Inferior parietal cortex (tissue), 1 donor: ENCODE results near the gene FIS1.

Experiments used
- DNase-seq: peaks from one replicate; pipeline ENCODE4 v3.0.0-alpha.2; 2016; ENCODE audit errors: extremely low spot score

Gene FIS1

DNA sequence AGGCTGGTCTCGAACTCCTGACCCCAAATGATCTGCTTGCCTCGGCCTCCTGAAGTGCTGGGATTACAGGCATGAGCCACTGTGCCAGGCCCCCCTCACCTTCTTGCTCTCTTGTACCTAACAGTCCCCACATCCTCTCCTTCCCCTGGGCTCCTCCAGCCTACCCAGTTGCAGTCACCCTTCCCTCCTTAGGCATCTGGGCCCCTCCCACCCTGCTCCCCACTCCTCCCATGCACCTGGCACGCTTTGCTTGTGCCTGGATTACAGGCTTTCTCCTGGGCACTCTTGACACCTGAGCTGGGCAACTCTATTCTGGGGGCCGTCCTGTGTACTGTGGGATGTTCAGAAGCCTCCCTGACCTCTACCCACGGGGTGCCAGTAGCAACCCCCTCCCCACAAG is 10.2 kb downstream of the FIS1 start:
- no peak for DNase-seq

DNA sequence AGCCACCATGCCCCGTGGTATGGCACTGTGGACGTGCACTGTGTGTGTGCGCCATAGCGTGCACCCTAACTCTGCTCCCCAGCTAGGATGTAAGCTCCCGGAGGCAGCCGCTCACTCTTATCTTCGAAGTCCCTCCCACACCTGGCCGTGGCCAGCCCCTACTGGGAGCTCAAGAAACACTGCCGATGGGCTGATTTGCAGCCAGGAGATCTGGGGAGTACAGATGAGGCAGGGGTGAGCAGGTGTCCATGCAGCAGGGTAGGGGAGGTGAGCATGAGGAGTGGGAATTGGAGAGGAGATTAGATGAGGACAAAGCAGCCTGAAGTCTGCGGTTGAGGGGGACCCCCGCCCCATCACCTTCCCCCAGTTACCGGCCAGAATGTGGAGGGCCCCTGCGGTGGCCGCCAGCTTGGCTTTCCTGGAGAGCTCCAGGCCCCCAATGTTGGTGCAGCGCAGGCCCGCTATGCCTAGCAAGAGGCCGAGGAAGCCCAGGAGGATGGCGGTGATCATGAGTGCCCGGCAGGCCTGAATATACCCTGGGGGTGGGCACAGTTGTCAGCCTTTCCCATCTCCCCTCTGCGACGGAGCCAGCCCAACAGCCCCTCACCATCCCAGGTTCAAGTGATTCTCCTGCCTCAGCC is 10.9 kb downstream of the FIS1 start:
- no peak for DNase-seq

DNA sequence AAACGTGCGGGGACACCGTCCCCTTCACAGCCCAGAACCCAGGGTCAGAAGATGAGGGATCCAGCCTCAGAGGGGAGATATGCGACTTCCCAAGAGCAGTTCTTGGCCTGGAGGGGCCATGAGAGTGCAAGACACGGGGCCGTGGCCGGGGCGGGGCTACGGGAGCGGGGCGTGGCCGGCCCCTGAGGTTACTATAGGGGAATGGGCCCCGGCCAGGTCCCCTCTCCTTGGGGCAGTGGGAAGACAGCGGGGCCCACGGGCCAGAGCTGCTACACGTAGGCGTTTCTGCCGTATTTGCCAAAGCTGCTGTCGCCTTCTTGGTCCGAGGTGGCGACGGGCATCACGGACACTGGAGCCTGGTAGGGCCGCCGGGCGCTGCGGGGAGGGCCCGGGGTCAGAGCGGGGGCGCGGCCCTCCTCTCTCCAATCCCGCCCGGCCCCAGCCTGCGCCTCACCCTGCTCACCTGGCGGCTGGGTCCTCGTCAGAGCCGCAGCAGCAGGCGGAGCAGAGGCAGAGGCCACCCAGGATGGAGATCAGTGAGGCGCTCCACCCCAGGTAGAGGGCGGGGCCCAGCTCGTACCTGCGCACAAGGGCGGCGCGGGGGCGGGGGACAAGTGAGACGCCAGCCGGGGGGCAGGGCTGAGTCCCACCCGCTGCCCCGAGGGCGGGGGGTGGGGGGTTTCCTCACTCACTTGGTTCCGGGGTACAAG is 12.6 kb downstream of the FIS1 start:
- DNase-seq: no peak

DNA sequence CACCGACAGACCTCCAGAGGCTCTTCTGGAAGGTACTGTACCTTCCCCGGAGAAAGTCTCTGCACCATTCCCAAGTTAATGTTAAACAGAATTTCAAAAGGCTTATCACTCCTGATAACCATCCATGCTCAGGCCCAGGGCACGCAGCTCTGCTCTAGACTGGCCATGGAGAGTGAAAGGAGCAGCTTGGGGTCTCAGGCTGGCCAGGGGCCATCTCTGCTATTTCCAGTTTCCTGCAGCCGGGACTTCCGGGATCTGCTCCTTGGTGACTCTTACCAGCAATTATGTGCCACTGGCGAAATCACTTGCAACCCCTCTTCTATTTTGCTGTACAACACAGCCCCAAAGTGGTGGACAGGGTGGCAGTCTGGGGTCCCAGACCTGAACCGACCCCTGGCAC is 13.2 kb downstream of the FIS1 start:
- no peak for DNase-seq

DNA sequence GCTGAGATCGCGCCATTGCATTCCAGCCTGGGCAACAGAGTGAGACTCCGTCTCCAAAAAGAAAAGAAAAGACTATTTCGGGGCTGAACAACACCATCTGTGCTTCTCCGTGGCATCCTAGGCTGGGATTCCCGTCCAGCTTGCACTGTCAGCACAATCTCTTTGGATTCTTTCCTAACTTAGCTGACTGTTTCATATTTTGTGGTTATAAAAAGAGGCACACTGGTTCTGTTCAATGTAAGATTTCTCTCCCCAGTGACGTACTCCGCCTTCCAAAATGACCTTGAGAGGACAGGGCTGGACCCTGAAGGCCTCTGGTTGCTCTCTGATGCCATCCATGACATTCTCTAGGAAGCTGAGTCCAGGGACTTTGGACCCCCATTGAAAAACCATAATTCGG is 18.2 kb downstream of the FIS1 start:
- peak; percentile 51 for DNase-seq

DNA sequence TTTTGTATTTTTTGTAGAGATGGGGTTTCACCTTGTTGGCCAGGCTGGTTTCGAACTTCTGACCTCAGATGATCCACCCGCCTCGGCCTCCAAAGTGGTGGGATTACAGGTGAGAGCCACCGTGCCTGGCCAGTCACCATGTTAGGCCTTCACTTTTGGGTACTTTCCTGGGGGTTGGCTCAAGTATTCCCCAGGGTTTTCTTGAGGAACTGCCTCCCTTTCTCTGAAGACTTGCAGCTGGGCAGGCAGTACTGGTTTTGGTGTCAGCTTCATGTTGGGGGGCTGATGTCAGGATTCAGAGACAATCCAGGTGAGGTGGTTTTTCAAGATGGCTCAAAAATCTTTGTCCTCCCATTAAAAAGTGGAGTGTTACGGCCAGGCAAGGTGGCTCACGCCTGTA is 19.2 kb downstream of the FIS1 start:
- no peak for DNase-seq

DNA sequence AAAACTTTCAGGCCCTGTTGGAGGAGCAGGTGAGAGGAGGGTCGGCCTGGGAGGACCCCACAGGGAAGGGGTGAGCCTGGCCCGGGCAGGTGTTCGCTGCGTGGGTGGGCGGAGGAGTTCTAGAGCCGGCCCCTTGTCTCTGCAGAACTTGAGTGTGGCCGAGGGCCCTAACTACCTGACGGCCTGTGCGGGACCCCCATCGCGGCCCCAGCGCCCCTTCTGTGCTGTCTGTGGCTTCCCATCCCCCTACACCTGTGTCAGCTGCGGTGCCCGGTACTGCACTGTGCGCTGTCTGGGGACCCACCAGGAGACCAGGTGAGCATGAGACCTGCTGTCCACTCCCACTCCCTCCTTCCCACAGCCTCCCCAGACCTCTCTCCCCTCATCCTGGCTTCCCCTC is 21.4 kb downstream of the FIS1 start:
- DNase-seq: no peak

DNA sequence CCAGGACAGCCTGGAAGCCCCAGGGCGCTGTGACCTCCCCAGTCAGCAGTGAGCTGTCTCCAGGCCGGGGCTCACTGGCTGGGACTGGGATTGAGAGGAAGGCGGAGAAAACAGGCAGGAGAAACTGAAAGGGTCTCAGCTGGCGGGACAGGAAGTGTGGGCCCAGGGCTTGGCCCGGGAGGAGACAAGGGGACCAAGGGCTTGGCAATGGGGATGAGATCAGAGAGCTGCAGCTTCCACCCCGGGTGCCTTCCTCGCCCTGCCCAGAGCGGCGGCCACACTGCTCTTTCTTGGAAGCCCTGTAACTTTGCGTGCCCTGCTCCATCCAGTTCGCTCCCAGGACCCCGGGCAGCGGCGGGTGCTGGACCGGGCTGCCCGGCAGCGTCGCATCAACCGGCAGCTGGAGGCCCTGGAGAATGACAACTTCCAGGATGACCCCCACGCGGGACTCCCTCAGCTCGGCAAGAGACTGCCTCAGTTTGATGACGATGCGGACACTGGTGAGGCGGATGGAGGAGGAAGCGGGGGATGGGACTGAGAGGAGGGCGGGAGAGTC is 22.5 kb downstream of the FIS1 start:
- DNase-seq: no peak

DNA sequence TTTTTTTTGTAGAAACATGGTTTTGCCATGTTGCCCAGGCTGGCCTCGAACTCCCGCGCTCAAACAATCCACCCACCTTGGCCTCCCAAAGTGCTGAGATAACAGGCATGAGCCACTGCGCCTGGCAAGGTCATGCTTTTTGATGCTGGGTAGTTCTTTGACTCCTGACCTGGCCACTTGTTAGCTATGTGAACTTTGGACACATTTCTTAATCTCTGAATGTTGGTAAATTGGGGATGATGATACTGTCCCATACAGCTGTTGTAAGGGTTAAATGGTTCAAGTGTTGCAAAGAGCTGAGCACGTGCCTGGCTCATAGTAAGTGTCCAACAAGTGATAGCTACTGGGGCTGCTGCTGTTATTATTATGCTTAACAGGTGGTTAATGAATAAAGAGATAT is 24.6 kb downstream of the FIS1 start:
- DNase-seq: no peak

DNA sequence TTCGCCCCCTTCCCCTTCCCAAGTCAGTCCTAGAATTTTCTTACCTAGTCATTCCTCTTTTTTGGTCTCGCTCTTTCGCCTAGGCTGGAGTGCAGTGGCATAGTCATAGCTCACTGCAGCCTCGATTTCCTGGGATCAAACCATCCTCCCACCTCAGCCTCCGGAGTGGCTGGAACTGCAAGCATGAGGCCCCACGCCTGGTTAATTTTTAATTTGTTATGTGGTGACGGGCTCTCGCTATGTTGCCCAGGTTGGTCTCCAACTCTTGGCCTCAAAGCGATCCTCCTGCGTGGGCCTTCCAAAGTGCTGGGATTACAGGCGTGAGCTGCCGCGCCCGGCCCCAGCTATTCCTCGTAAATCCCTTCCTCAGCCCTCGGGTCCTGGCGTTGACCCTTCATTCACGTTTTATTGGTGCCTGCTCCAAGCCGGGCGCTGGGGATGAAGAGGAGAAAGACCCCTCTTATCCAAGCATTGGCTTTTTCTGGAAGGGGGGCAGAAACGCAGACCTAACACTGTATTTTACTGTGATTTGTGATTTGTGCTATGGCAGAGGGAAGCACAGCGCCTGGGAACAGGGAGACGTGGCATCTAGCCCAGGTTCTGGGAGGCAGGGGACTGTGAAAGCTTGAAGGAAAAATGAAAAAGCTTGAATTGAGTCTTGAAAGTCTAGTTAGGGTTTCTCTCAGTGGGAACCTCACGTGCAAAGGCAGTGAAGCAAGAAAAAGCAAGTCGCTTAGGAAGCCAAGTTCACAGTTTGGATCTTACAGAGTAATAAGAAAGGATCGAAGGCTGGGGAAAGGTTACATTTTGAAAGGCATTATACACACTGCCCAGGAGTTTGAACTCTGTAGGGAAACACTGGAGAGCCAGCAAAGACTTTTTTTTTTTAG is 26.4 kb downstream of the FIS1 start:
- DNase-seq: no peak

DNA sequence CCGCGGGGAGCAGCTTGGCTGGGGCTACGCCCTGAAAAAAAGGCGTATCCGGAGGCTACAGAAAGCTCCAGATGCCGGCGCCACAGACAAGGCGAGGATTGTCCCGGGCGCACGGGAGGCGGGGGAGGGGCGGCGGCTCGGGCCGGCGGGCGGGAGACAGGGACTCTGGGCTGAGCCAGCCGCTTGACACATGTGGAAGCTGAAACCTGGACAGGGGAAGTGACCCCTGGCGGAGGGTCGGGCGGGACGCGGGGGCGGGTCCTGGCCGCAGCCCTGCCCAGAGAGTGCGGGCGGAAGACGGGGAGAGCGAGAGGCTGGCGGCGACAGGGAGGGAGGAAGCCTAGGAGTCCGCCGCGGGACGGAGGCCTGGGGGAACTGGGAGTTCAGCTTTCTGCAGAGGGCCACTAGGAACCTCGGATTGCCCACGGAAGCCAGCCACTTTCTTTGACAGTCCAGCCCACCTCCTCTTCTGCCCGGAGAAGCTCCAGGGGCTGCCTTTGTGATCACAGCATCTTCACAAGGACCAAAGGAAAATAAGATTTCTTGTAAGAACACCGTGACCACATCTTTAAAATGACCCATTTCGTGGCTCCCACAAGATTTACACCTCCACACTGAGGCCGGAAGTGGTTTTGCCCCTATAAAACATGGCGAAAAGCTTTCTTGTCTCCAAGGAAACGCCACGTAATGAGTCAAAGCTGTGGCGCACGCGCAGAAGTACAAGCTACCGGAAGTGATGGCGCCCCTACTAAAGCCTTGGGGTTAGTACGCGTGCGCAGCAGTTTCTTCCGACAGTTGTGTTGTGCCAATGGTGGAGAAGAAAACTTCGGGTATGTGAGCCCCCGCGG is 27.3 kb downstream of the FIS1 start, which contains the start of the genes PLOD3 and ZNHIT1:
Gene PLOD3, minus strand, starts transcription at position 194 of the 848 bp plus-strand sequence. CDS start 307 bp downstream, outside the sequence.
Gene ZNHIT1, plus strand, starts transcription at position 778 of the 848 bp plus-strand sequence. Its CDS starts 31 bp downstream, at position 809.
- DNase-seq: peak; percentile 100

DNA sequence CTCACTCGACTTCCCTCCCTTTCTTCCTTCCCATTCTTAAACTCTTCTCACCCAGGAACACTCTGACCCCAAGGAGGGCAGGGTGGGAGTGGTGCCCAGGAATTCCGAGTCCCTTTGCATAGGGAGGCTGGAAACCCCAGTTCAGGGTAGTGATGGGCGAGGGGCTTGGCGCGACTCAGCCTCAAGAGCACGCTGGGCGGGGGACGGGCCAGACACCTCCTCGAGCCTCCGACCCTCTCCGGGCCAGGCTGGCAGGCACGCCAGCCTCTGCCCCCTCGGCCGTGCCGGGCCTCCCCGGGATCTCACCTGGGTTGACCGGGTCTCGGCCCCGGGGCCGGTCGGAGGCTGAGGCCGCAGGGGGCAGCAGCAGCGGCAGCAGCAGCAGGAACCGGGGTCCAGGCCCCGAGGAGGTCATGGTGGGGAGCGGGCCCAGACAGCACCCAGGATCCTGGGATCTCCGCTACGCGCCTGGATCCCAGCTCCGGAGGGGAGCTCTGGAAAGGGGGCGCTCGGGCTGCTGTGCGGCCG is 28.0 kb downstream of the FIS1 start:
- DNase-seq: no peak

DNA sequence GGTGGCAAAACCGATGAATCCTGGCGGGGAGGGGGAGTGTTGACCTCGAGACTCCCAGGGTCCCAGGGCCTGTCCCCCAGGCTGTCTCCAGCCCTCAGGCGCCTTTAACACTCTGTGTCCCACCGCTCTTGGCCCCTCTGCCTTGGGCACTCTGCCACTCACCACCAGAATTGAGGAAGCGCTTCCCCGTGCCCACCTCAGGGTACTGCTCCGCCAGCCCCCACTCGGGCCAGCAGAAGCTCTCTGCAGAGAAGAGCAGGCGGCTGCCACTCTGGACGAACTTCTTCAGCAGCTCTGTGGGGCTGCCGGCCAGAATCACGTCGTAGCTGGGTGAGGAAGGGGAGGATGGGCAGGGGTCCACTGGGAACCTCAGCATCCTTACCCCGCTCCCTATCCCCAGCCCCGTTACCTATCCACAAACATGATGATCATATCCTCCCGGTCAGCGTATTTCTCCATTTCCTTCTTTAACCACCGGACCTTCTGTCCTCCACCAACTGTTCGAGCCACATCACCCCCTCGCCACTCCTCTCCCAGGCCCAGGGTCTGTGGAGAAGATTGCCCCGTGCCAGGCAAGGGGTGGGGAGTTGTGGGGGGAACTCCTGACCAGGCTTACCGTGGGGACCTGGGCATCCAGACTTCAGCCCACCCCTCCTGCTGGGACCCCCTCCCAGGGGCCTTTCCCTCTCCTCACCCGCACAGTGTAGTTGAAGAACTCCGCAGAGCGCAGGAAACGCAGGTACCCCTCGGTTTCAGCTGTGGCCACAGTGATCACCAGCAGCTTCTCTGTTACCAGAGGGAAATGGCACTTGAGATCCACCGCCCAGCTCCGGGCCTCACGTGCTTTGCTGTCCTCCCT is 28.7 kb downstream of the FIS1 start:
- no peak for DNase-seq

DNA sequence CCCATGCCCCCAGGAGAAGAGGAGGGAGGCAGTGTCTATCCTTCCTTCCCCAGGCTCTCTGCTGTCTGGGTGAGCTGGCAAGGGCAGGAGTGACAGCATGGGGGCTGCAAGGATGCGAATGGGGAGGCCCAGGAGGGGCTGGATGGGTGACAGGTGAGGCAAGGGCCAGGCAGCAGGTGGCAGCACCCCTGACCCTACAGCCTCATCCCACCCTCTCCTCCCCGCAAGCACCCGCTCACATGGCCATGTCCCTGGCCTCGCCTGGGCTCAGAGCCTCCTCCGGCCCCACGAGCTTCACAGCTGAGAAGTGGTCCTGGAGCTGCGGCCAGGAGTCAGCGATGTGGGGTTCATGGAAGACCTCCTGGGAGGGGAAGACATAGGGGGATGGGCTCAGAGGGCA is 32.9 kb downstream of the FIS1 start:
- no peak for DNase-seq

DNA sequence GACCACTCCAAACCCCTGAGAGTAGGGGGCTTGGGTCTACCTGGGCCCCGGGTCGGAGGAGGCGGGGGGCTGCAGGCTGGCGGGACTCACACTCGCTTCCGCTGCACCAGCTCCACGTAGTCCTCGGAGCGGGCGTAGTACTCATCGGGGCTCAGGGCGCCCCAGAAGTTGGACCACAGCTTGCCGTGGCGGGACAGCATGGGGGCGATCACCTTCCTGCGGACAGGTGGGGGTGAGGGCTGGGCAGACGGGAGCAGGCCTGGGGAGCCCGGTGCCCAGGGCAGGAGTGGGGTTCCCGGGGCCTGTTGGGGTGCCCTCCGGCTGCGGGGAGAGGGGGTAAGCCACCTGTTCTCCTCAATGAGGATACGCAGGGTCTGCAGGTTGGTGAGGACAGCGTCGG is 33.4 kb downstream of the FIS1 start:
- DNase-seq: no peak

DNA sequence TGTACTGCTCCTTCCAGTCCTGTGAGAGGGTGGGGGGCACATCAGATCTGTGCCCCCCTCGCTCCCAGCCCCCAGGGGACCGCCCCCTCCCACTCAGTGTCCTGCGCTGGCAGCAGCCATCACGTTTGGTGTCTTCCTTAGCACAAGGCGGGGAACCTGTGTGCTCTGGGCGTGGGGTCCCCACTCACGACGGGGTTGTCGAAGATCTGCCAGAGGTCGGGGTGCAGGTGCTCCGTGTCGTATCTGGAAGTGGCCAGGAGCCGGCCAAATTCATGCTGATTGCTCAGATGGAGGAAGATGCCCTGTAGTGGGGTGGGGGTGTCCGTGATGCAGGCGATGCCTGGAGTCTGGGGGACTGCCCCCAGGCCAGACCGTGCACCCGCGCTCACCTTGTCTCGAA is 34.7 kb downstream of the FIS1 start:
- no peak for DNase-seq

DNA sequence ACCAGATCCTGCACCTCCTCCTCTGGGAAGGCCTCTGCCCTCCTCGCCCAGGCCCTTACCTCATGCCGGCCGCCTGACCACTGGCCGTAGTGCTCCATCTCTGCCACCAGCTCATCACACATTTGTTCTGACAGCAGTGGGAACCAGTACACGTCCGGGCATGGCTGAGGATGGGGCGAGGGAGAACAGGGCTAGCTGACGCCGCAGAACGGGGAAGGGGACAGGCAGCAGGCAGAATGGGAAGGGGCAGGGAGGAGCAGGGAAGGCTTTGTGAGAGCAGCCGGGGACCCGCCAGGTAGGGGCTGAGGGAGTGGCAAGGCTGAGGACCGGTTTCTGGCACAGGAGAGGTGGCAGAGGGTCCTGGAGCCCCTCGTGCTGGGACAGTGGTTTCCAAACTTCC is 36.1 kb downstream of the FIS1 start:
- DNase-seq: no peak

DNA sequence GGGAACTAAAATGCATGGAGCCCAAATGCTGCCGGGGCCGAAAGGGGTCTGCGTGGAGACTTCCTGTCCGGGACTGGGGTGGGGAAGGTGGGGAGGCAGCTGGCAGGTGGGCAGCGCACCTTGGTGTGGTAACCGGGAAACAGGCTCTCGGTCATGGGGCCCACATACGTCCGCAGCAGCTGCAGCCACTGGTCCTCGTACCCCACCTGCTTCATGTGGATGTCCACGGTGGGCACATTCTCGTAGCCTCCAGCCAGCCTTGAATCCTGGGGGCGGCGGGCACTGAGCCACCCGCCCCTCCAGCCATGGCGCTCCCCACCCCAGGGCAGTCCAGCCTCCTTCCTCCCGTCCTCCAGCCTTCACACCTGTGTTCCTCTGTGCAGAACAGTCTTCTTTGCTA is 37.4 kb downstream of the FIS1 start:
- no peak for DNase-seq

DNA sequence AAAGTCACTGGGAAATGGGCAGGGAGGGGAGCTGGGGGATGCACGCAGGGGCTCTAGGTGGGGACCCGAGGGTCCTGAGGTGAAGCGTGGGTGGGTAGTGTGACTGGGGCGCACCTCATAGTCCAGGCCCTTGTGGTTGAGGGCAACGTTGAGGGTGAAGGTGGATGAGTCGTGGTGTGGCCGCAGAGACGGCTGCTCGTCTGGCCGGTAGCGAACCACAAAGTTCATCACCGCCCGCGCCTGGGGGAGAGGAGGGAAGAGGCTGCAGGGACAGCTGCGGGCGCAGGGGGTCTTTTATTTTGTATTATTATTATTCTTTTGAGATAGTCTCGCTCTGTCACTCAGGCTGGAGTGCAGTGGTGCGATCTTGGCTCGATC is 38.2 kb downstream of the FIS1 start:
- DNase-seq: no peak
